HG02852 (cell line): ENCODE data around the gene ZNF76.

Experiments
- ATAC-seq: cut with Tn5 transposase; IDR thresholded peaks from one replicate; pipeline ENCODE4 v1.9.1; 2021; ENCODE audit warnings: mild to moderate bottlenecking, moderate library complexity; ENCODE audit not compliant: unreplicated experiment

Gene ZNF76

GRCh38 chr6:35259194-35259947 lies at the start of gene ZNF76:
Gene ZNF76 (plus strand): TSS chr6:35259735. CDS start chr6:35281152, 21,417 bp downstream.
- ATAC-seq, result peak; percentile 80

GRCh38 chr6:35213298-35213791 lies 46.2 kb upstream of the ZNF76 start:
- ATAC-seq, result no peak

GRCh38 chr6:35213824-35214756 lies 45.4 kb upstream of the ZNF76 start, which contains the start of gene SCUBE3:
Gene SCUBE3 (plus strand): TSS chr6:35213956. CDS start chr6:35214419, 463 bp downstream.
- no peak for ATAC-seq

DNA sequence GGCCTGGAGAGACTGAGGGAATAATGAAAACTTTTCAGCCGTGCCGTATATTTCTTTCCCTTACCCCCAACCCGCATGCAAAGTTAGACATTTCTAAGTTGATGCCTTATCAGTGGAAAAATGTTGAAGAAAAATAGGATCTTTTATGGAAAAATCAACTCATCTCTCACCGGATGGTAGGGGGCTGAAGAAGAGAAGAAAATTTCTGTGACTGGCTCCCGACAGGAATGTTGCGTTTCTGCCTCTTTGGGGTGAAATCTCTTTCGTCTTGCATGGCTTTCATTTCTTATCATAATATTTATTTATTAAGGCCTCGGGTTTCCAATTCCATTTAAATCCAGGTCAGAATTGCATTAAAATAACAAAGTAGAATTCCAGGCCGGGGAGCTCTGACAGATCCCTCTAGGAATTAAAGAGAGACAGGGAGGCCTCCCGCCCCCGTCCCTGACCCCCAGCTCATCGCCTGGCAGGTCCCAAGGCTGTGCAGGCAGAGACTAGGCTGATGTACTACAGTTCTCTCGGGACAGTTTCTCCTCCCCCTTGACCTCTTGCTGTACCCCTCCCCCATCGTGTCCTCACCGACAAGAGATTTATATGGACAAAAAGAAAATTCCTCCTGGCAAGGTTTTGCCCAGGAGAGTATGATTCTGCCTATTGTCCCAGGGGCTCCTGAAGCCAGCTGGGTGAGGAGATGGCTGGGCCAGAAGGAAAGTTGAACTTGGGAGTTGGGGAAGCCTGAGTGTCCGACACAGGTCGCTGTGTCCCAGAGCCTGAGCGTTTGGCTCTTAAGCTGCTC lies 44.5 kb upstream of the ZNF76 start:
- ATAC-seq, result no peak

DNA sequence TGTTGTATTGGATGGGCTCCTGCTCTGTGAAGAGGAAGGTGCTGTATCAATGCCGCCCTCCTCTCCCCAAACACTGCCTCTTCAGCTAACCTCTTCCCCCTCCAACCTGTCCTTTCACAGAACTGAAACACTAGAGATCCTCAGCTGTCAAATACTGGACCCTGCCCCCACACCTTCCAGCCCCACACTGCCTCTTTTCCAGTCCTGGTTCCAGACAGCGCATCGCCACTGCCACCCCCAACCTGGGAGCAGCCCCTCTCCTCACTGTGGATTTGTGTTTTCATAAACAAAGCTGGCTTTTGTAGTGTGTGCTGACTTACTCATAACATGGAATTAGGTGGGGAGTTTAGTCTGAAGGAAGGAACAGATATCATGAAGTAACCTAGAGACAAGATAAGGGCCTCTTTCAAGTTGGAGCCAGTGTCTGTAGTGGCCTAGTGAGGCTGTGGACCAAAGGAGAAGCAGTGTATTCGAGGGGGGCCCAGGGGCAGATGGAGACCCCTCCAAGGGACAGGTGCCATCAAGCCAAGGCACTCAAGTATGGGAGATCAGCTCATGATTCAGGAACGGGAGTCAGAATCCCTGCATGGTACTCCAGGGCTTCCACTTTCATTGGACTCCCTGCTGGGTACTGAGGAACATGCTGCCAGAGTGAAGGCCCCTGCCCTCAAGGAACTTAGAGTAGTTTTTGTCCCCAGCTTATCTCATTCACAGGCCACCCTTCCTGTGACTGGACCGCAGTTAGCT lies 43.7 kb upstream of the ZNF76 start:
- ATAC-seq, result no peak

GRCh38 chr6:35216412-35216732 lies 43.2 kb upstream of the ZNF76 start:
- no peak for ATAC-seq

GRCh38 chr6:35216851-35217811 lies 42.4 kb upstream of the ZNF76 start:
- no peak for ATAC-seq

GRCh38 chr6:35218021-35218420 lies 41.5 kb upstream of the ZNF76 start:
- ATAC-seq, result no peak

- ATAC-seq, result no peak
Observed at GRCh38 chr6:35218456-35218855, 41.1 kb upstream of the ZNF76 start.

- no peak for ATAC-seq
Observed at GRCh38 chr6:35219683-35220326, 39.7 kb upstream of the ZNF76 start.

- no peak for ATAC-seq
Observed at GRCh38 chr6:35220711-35221110, 38.8 kb upstream of the ZNF76 start.

GRCh38 chr6:35223396-35223795 lies 36.1 kb upstream of the ZNF76 start:
- ATAC-seq, result no peak

DNA sequence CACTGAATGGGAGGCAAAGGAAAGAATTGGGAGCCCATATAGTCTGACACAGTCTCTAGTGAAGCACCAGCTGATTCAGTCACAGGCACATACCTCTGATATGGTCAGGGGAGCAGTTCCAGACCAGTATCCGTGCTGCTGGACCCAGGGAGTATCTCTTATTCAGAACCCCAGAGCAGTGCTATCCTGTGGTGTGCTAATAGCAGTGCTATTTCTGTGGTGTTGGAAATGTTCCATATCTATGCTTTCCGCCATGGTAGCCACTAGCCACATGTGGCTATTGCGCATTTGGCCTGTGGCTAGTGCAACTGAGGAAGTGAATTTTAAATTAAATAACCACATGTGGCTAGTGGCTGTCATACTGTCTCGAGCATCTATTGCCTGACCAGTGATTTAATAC lies 34.8 kb upstream of the ZNF76 start:
- no peak for ATAC-seq

- ATAC-seq, result no peak
Observed at GRCh38 chr6:35228481-35228880, 31.1 kb upstream of the ZNF76 start.

DNA sequence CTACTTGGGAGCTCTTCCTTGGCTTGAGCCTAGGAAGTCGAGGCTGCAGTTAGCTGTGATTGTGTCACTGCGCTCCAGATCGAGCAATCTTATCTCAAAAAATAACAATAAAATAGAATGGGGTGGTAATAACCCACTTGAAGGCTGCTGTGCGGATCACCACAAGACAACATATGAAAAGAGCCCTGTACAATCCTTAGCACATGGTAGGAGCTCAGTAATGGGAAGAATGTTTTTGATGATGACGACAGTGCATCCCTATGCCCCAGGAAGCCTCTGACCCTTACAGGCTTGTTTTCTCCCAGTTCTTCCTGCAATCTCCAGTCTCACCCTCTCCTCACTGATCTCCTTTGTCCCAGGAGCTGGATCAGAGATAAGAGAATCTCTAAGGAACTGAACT lies 30.2 kb upstream of the ZNF76 start:
- no peak for ATAC-seq

DNA sequence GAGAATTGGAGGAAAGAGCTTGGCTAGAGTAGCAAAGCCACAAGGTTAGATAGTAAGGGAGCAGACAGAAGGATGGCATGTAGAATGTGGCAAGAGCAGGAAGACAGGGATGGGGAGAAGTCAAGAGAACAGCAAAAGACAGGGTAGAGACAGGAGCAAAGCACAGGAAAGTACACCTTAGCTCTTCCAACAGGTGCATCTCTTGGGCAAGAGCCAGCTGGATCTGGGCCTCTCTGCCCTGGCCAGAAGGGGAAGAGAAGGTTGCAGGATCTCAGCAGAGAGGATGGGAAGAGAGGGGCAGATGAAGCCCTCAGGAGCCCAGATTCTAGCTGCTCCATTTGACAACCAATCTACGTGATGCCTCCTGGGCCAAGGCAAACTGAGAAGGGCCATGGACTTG lies 29.0 kb upstream of the ZNF76 start:
- no peak for ATAC-seq

DNA sequence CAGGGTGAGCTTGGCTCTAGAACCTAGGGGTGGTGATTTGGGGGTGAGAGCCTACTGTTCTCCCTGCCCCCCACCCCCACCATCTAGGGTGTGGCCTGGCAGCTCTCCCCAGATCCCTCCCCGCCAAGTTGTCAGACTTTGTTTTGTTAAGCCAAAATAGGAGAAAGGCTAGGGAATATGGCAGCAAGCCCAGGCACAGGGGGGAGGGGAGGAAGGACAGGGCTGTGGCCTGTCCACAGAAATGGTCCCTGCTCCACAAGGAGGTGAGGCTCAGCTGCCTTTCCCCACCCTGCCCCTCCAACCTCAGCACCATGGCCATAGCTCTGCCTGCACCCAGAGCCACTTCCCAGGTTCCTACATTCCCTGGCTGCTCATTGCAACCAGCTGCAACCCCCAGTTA lies 28.6 kb upstream of the ZNF76 start:
- ATAC-seq, result no peak

- no peak for ATAC-seq
Observed at GRCh38 chr6:35231563-35231962, 28.0 kb upstream of the ZNF76 start.

GRCh38 chr6:35234901-35235300 lies 24.6 kb upstream of the ZNF76 start:
- no peak for ATAC-seq
